ENCODE data around the gene EYS. TPM values are rescaled to one million over a fixed set of nuclear protein-coding genes. Genes with fewer than 3 reads are reported as not detected.

EYS gene
- total and polyA plus RNA-seq, 2 donors from 2014 or later = not detected

GRCh38 chr6:63721181-63721580 is 1985.8 kb downstream of the EYS start:
- Histone ChIP-seq H3K9me3 (ENCODE audit: control insufficient read depth in 2 of 3, insufficient read depth in 1 of 3, low read length in 3 of 3) (no peaks in the 10 kb centered on the region), H3K27me3 (ENCODE audit: control insufficient read depth, insufficient read depth, low read length) (no peaks in the 10 kb centered on the region), H3K4me1 (ENCODE audit: control insufficient read depth in 2 of 3, insufficient read depth in 2 of 3, low read depth in 1 of 3, low read length in 3 of 3) (no peaks in the 10 kb centered on the region), H3K36me3 (ENCODE audit: control insufficient read depth in 2 of 3, insufficient read depth in 3 of 3, low read length in 3 of 3) (no peaks in the 10 kb centered on the region), H3K27ac (ENCODE audit: low read depth in 2 of 2, low read length in 2 of 2) (no peak overlapping the region), H3K9ac (ENCODE audit: low read length in 3 of 3) (no peak overlapping the region), H3K4me3 (ENCODE audit: low read length in 3 of 3) (no peak overlapping the region)
- no peak for TF ChIP-seq CTCF (IDR thresholded peaks at IDR 0.05; ENCODE audit: borderline replicate concordance, extremely low read depth, insufficient read depth)
- no peak for FAIRE-seq
- intact Hi-C loops (cut with DNase I) = no loop called here
- DNase-seq = no peak

GRCh38 chr6:63716169-63716568 is 1990.9 kb downstream of the EYS start:
- Histone ChIP-seq H3K27me3 (ENCODE audit: control insufficient read depth, insufficient read depth, low read length) (no peaks in the 10 kb centered on the region), H3K36me3 (ENCODE audit: control insufficient read depth in 2 of 3, insufficient read depth in 3 of 3, low read length in 3 of 3) (peaks cover 2 to 25% (median 9%) of the 10 kb centered on the region in 3 donors), H3K9ac (ENCODE audit: low read length in 3 of 3) (no peak overlapping the region), H3K4me3 (ENCODE audit: low read length in 3 of 3) (no peak overlapping the region), H3K4me1 (ENCODE audit: control insufficient read depth in 2 of 3, insufficient read depth in 2 of 3, low read depth in 1 of 3, low read length in 3 of 3) (no peaks in the 10 kb centered on the region), H3K9me3 (ENCODE audit: control insufficient read depth in 2 of 3, insufficient read depth in 1 of 3, low read length in 3 of 3) (no peaks in the 10 kb centered on the region), H3K27ac (ENCODE audit: low read depth in 2 of 2, low read length in 2 of 2) (no peak overlapping the region)
- DNase-seq (no peak), FAIRE-seq (no peak)
- intact Hi-C loops (cut with DNase I) = no loop called here
- TF ChIP-seq CTCF (IDR thresholded peaks at IDR 0.05; ENCODE audit: borderline replicate concordance, extremely low read depth, insufficient read depth) = no peak

GRCh38 chr6:63714091-63714490 is 1992.9 kb downstream of the EYS start:
- Histone ChIP-seq H3K4me3 (ENCODE audit: low read length in 3 of 3) (no peak overlapping the region), H3K9ac (ENCODE audit: low read length in 3 of 3) (no peak overlapping the region), H3K4me1 (ENCODE audit: control insufficient read depth in 2 of 3, insufficient read depth in 2 of 3, low read depth in 1 of 3, low read length in 3 of 3) (no peaks in the 10 kb centered on the region), H3K9me3 (ENCODE audit: control insufficient read depth in 2 of 3, insufficient read depth in 1 of 3, low read length in 3 of 3) (no peaks in the 10 kb centered on the region), H3K36me3 (ENCODE audit: control insufficient read depth in 2 of 3, insufficient read depth in 3 of 3, low read length in 3 of 3) (peaks cover 5 to 41% (median 14%) of the 10 kb centered on the region in 3 donors), H3K27me3 (ENCODE audit: control insufficient read depth, insufficient read depth, low read length) (no peaks in the 10 kb centered on the region), H3K27ac (ENCODE audit: low read depth in 2 of 2, low read length in 2 of 2) (no peak overlapping the region)
- no peak for DNase-seq
- FAIRE-seq = no peak
- TF ChIP-seq CTCF (IDR thresholded peaks at IDR 0.05; ENCODE audit: borderline replicate concordance, extremely low read depth, insufficient read depth) = no peak
- intact Hi-C loops (cut with DNase I) = no loop called here

DNA sequence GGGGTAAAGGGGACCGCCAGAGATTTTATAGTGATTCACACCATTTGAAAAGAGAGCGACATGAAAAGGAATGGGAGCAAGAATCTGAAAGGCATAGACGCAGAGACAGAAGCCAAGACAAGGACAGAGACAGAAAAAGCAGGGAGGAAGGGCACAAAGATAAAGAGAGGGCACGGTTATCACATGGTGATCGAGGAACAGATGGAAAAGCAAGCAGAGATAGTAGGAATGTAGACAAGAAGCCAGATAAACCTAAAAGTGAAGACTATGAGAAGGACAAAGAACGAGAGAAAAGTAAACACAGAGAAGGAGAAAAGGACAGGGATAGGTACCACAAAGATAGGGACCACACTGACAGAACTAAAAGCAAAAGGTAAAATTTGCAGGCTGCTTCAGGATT is 1993.7 kb downstream of the EYS start:
- FAIRE-seq = no peak
- intact Hi-C loops (cut with DNase I) = no loop called here
- TF ChIP-seq CTCF (IDR thresholded peaks at IDR 0.05; ENCODE audit: borderline replicate concordance, extremely low read depth, insufficient read depth) = no peak
- no peak for DNase-seq
- no peak overlapping the region for H3K4me3 ChIP-seq (ENCODE audit: low read length in 3 of 3)
- H3K36me3 ChIP-seq (ENCODE audit: control insufficient read depth in 2 of 3, insufficient read depth in 3 of 3, low read length in 3 of 3) = peaks cover 5 to 41% (median 14%) of the 10 kb centered on the region in 3 donors
- H3K9me3 ChIP-seq (ENCODE audit: control insufficient read depth in 2 of 3, insufficient read depth in 1 of 3, low read length in 3 of 3) = no peaks in the 10 kb centered on the region
- no peak overlapping the region for H3K27ac ChIP-seq (ENCODE audit: low read depth in 2 of 2, low read length in 2 of 2)
- no peaks in the 10 kb centered on the region for H3K4me1 ChIP-seq (ENCODE audit: control insufficient read depth in 2 of 3, insufficient read depth in 2 of 3, low read depth in 1 of 3, low read length in 3 of 3)
- no peaks in the 10 kb centered on the region for H3K27me3 ChIP-seq (ENCODE audit: control insufficient read depth, insufficient read depth, low read length)
- H3K9ac ChIP-seq (ENCODE audit: low read length in 3 of 3) = no peak overlapping the region

All from kidney (tissue), 14 donors.